Omental fat pad (tissue), 4 donors: ENCODE results near the gene RABL6. TPM values are rescaled to one million over a fixed set of nuclear protein-coding genes. Genes with fewer than 3 reads are reported as not detected.
A peak's percentile ranks its signal among the peaks of the same experiment; 100 is the strongest.

Source experiments
- ATAC-seq: fragments of 150-250 bp; one replicate; pipeline ENCODE4 v1.9.1; 2016; ENCODE audit warnings: mild to moderate bottlenecking, moderate library complexity; ENCODE audit not compliant: low FRiP score
- DNase-seq: peaks from one replicate; pipeline ENCODE4 v3.0.0-alpha.2; 2019; ENCODE audit warnings: low spot score
- CTCF ChIP-seq, 3 donors: fragments of 450-650 bp; IDR thresholded peaks; one replicate each; pipeline ENCODE4 v1.5.1; 2016 to 2017; ENCODE audit warnings: antibody characterized with exemption in 3 of 3, mild to moderate bottlenecking in 3 of 3, moderate library complexity in 2 of 3
- total RNA-seq, 4 donors: library from RNA; depleted of rRNA; stranded (reverse); fragments of >200 nt; gene quantifications; one replicate each; pipeline ENCODE4 v1.1.0, GENCODE V29; 2016

Gene RABL6
- total RNA-seq, 4 donors from 2014 or later, result 33.7 to 46.9 (median 44.9) TPM

GRCh38 chr9:136846376-136847087, 38.8 kb downstream of the RABL6 start:
- TF ChIP-seq CTCF (IDR thresholded peaks at IDR 0.05), result no peak
- DNase-seq (no peak), ATAC-seq (no peak)

GRCh38 chr9:136847088-136847825, 39.5 kb downstream of the RABL6 start:
- ATAC-seq (no peak), DNase-seq (no peak)
- no peak for TF ChIP-seq CTCF (IDR thresholded peaks at IDR 0.05)

GRCh38 chr9:136847826-136848392, 40.2 kb downstream of the RABL6 start:
- ATAC-seq (no peak), DNase-seq (peak; percentile 58)
- no peak for TF ChIP-seq CTCF (IDR thresholded peaks at IDR 0.05)

GRCh38 chr9:136848393-136849037, 40.8 kb downstream of the RABL6 start:
- ATAC-seq (peak; percentile 8), DNase-seq (no peak)
- TF ChIP-seq CTCF (IDR thresholded peaks at IDR 0.05), result no peak

GRCh38 chr9:136849038-136849959, 41.6 kb downstream of the RABL6 start, which contains the start of gene PHPT1:
PHPT1 (plus strand) TSS chr9:136849409; CDS start chr9:136849431, 22 bp downstream.
- ATAC-seq, result peak; percentile 92
- no peak for TF ChIP-seq CTCF (IDR thresholded peaks at IDR 0.05)
- DNase-seq, result peak; percentile 91
